Sigmoid colon (tissue), 7 donors: ENCODE measurements around the gene SPATA19. TPM values are rescaled to one million over a fixed set of nuclear protein-coding genes. Genes with fewer than 3 reads are reported as not detected.

ENCODE experiments used
- DNase-seq: peaks from one replicate; pipeline ENCODE4 v3.0.0-alpha.2; 2019
- H3K27ac ChIP-seq, 4 donors: fragments of 200-600 bp; sonication (generic); one replicate each; pipeline ENCODE4 v1.5.1; 2016 to 2019; ENCODE audit warnings: mild to moderate bottlenecking in 1 of 4
- H3K27me3 ChIP-seq, 3 donors: fragments of 200-600 bp; sonication (generic); one replicate each; pipeline ENCODE4 v1.5.1; 2019; ENCODE audit warnings: mild to moderate bottlenecking in 1 of 3
- H3K36me3 ChIP-seq, 4 donors: fragments of 200-600 bp; sonication (generic); one replicate each; pipeline ENCODE4 v1.5.1; 2016 to 2019
- H3K4me1 ChIP-seq, 4 donors: fragments of 200-600 bp; sonication (generic); one replicate each; pipeline ENCODE4 v1.5.1; 2017 to 2019
- H3K4me3 ChIP-seq, 4 donors: fragments of 200-600 bp; sonication (generic); one replicate each; pipeline ENCODE4 v1.5.1; 2017 to 2019; ENCODE audit warnings: mild to moderate bottlenecking in 2 of 4, moderate library complexity in 1 of 4
- H3K9me3 ChIP-seq, 4 donors: fragments of 200-600 bp in 3 of 4; sonication (generic) in 3 of 4; one replicate each; pipeline versions ENCODE4 v1.5.1 to v1.6.1; 2013 to 2019
- CTCF ChIP-seq, 4 experiments: fragments of 450-650 bp in 3 of 4; fragments of 200-600 bp in 1 of 4; IDR thresholded peaks; one replicate each; pipeline ENCODE4 v1.5.1; 2016 to 2019; ENCODE audit warnings: antibody characterized with exemption in 4 of 4, mild to moderate bottlenecking in 3 of 4, moderate library complexity in 2 of 4
- EP300 ChIP-seq, 4 donors: sonication (generic); formaldehyde crosslinking; IDR thresholded peaks; one replicate each; pipeline ENCODE4 v1.6.1; 2017; ENCODE audit warnings: antibody characterized with exemption in 4 of 4
- POLR2A ChIP-seq, 2 donors: fragments of 450-650 bp; IDR thresholded peaks; one replicate each; pipeline ENCODE4 v1.6.1; 2016; ENCODE audit warnings: antibody characterized with exemption in 2 of 2, mild to moderate bottlenecking in 2 of 2, moderate library complexity in 2 of 2
- POLR2AphosphoS5 ChIP-seq, 4 donors: sonication (generic); formaldehyde crosslinking; IDR thresholded peaks; one replicate each; pipeline ENCODE4 v1.6.1; 2017; ENCODE audit warnings: antibody characterized with exemption in 4 of 4
- WGBS, 2 donors: extraction: QIAGEN DNeasy Blood & Tissue Kit; methylation state at CpG; one replicate each; pipeline ENCODE4 v1.1.7; 2013; 5-methylcytosine and 5-hydroxymethylcytosine counted together
- intact Hi-C: fragments of 100-400 bp; cut with DNase I; formaldehyde crosslinking; loops from one replicate; pipeline ENCODE4 v1.15.1; 2023
- polyA plus RNA-seq, 3 donors: library from polyadenylated mRNA; stranded (reverse); fragments of 200-250 nt; gene quantifications; one replicate each; pipeline ENCODE4 v1.2.3, GENCODE V29; 2013
- total RNA-seq, 4 donors: library from RNA; depleted of rRNA; stranded (reverse); fragments of >200 nt; gene quantifications; one replicate each; pipeline ENCODE4 v1.1.0, GENCODE V29; 2016
- donor health status: healthy with polysubstance abuse.
- donor health status: Bipolar disorder and iron deficiency.
- donor health status: healthy.

Gene SPATA19
- total and polyA plus RNA-seq, 7 donors = not detected

DNA sequence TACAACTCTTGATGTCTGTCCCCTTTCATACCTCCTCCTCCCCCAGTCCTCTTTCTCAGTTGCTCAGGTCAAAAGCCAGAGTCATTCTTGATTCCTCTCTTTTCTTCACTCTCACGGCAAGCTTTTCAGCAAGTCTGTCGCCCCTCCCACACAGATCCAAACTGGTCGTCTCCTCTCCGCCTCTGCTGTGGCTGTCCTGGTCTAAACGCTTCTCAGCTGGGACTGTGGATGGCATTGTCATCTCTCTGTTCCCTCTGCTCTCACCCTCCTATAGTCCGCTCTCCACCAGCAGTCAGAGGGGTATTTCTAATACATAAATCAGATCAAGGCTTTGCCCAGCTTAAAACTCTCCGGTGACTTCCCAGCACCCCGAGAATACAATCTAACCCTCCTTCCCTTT, 46.8 kb upstream of the SPATA19 start:
- WGBS, 2 donors = 76 to 83% methylated on average over 8 of the region's 8 CpGs
- peak; percentile 24 for DNase-seq
- no peak overlapping the region for H3K4me3 ChIP-seq
- peaks cover 0 to 10% (median 9%) of the 10 kb centered on the region in 4 donors for H3K4me1 ChIP-seq
- H3K36me3 ChIP-seq = peaks cover 0 to 2% (median under 1%) of the 10 kb centered on the region in 4 donors
- intact Hi-C loops = no loop called here
- H3K27ac ChIP-seq = no peak overlapping the region
- no peaks in the 10 kb centered on the region for H3K9me3 ChIP-seq
- no peaks in the 10 kb centered on the region for H3K27me3 ChIP-seq
- TF ChIP-seq CTCF (IDR thresholded peaks at IDR 0.05) (no peak), POLR2AphosphoS5 (IDR thresholded peaks at IDR 0.05) (no peak), EP300 (IDR thresholded peaks at IDR 0.05) (no peak), POLR2A (IDR thresholded peaks at IDR 0.05) (no peak)

DNA sequence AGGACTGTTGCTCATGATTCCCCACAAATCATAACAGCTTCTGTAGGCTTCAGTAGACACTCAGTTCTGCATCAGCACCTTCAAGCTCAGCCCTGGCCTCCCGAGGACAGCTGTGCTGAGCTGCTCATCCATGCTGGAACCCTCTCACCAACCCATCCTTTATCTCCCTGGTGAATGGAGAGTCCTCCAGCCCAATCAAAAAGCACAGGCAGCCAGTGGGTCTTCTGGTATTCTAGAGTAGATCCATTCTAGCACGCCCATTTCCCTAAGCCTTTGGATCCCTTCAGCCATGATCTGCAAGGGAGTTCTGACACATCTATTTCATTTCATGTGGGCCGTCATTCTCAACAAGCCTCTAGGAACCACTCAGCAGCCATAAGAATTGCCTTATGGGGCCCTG, 44.6 kb upstream of the SPATA19 start:
- Histone ChIP-seq H3K4me1 (peaks cover 0 to 6% (median 5%) of the 10 kb centered on the region in 4 donors), H3K27ac (no peak overlapping the region), H3K9me3 (no peaks in the 10 kb centered on the region), H3K27me3 (no peaks in the 10 kb centered on the region), H3K4me3 (no peak overlapping the region), H3K36me3 (no peaks in the 10 kb centered on the region)
- intact Hi-C loops = no loop called here
- WGBS, 2 donors = 84 to 89% methylated on average over 3 of the region's 3 CpGs
- peak; percentile 24 for DNase-seq
- no peak for TF ChIP-seq POLR2A (IDR thresholded peaks at IDR 0.05)
- no peak for TF ChIP-seq POLR2AphosphoS5 (IDR thresholded peaks at IDR 0.05)
- TF ChIP-seq CTCF (IDR thresholded peaks at IDR 0.05) = no peak
- no peak for TF ChIP-seq EP300 (IDR thresholded peaks at IDR 0.05)

GRCh38 chr11:133889188-133889587, 43.9 kb upstream of the SPATA19 start:
- Histone ChIP-seq H3K36me3 (no peaks in the 10 kb centered on the region), H3K4me3 (no peak overlapping the region), H3K4me1 (no peaks in the 10 kb centered on the region), H3K9me3 (no peaks in the 10 kb centered on the region), H3K27ac (no peak overlapping the region), H3K27me3 (no peaks in the 10 kb centered on the region)
- intact Hi-C loops = no loop called here
- WGBS, 2 donors = 75 to 86% methylated on average over 5 of the region's 5 CpGs
- TF ChIP-seq CTCF (IDR thresholded peaks at IDR 0.05) = no peak
- no peak for TF ChIP-seq EP300 (IDR thresholded peaks at IDR 0.05)
- no peak for TF ChIP-seq POLR2AphosphoS5 (IDR thresholded peaks at IDR 0.05)
- TF ChIP-seq POLR2A (IDR thresholded peaks at IDR 0.05) = no peak
- no peak for DNase-seq

GRCh38 chr11:133887692-133888332, 42.5 kb upstream of the SPATA19 start:
- TF ChIP-seq POLR2AphosphoS5 (IDR thresholded peaks at IDR 0.05) = no peak
- TF ChIP-seq POLR2A (IDR thresholded peaks at IDR 0.05) = no peak
- TF ChIP-seq CTCF (IDR thresholded peaks at IDR 0.05) = no peak
- no peak for TF ChIP-seq EP300 (IDR thresholded peaks at IDR 0.05)
- Histone ChIP-seq H3K9me3 (no peaks in the 10 kb centered on the region), H3K27me3 (no peaks in the 10 kb centered on the region), H3K27ac (no peak overlapping the region), H3K4me3 (no peak overlapping the region), H3K4me1 (no peaks in the 10 kb centered on the region), H3K36me3 (no peaks in the 10 kb centered on the region)
- WGBS, 2 donors = 57 to 59% methylated on average over 5 of the region's 5 CpGs
- DNase-seq = no peak
- intact Hi-C loops = no loop called here

- intact Hi-C loops = no loop called here
- no peak for DNase-seq
- 74 to 89% methylated on average over 3 of the region's 3 CpGs for WGBS, 2 donors
- Histone ChIP-seq H3K4me3 (no peak overlapping the region), H3K27ac (no peak overlapping the region), H3K4me1 (no peaks in the 10 kb centered on the region), H3K36me3 (no peaks in the 10 kb centered on the region), H3K27me3 (no peaks in the 10 kb centered on the region), H3K9me3 (peaks cover 0 to 3% (median 0%) of the 10 kb centered on the region in 4 donors)
- TF ChIP-seq EP300 (IDR thresholded peaks at IDR 0.05) = no peak
- TF ChIP-seq POLR2AphosphoS5 (IDR thresholded peaks at IDR 0.05) = no peak
- TF ChIP-seq CTCF (IDR thresholded peaks at IDR 0.05) = no peak
- no peak for TF ChIP-seq POLR2A (IDR thresholded peaks at IDR 0.05)
These were observed 40.7 kb upstream of the SPATA19 start for GRCh38 chr11:133886029-133886428.
